Activated CD8-positive, alpha-beta memory T cell treated with anti-CD3 and anti-CD28 coated beads, Interleukin-2, amount 50 U/mL, for 24 hours (primary cell): ENCODE measurements around the gene MORF4L1.
"Not testable (repeated sequence)": the region's sequence is repeated elsewhere in the genome, so short reads cannot be mapped to it uniquely, and the experiment has no call there.

Experiments used
- DNase-seq: peaks from one replicate; pipeline ENCODE4 v3.0.0-alpha.2; 2020; ENCODE audit errors: extremely low read depth

The MORF4L1 gene

DNA sequence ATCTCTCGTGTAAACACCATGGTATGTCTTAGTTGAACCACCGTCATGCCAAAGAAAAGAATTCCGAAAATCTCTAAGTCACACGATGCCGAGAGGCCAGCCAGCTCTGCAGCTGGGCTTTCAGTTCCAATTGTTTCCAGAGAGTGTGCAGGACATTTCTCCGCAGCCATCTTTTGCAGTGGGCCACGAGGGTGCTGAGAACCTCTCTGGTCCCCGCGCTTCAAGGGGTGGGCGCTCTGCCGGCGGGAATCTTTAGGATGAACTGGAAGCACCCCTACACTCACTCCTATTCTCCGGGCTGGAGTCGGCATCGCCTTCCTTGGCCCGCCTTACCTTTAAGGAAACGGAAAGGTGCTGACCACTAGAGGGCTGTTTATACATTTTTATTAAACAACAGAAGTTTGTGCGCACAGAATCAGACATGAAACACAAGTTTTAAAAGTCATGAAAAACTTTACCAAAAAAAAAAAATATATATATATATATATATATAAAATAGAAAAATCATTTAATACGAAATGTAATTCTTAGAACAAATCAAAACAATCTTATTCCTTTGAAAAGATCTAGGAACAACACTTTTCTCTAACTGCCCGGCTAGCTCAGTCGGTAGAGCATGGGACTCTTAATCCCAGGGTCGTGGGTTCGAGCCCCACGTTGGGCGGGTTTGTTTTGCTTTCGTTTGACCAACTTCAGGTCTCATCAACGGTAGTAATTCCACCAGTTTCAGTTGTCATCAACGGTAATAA lies 12.5 kb upstream of the MORF4L1 start:
- DNase-seq, result peak; percentile 57

DNA sequence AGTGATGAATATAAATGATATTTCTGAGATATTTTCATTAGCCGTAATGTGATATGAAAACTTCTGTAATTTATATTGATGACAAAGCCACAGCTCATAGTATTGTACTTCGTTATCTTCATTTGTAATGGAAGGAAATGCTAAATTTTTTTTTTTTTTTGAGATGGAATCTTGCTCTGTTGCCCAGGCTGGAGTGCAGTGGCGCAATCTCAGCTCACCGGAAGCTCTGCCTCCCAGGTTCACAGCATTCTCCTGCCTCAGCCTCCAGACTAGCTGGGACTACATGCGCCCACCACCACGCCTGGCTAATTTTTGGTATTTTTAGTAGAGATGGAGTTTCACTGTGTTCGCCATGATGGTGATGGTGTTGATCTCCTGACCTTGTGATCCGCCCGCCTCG lies 7.1 kb upstream of the MORF4L1 start:
- not testable (repeated sequence) for DNase-seq

DNA sequence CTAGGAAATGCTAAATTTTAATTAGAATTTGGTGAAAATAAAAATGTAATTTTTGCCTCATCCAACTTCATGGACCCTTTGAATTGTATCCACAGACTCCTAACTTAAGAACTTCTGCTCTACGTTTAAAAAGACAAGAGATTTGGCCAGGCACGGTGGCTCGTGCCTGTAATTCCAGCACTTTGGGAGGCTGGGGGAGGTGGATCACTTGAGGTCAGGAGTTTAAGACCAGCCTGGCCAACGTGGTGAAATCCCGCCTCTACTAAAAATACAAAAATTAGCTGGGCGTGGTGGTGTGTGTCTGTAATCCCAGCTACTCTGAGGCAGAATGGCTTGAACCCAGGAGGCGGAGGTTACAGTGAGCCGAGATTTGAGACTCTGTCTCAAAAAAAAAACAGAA lies 6.7 kb upstream of the MORF4L1 start:
- DNase-seq, result not testable (repeated sequence)

DNA sequence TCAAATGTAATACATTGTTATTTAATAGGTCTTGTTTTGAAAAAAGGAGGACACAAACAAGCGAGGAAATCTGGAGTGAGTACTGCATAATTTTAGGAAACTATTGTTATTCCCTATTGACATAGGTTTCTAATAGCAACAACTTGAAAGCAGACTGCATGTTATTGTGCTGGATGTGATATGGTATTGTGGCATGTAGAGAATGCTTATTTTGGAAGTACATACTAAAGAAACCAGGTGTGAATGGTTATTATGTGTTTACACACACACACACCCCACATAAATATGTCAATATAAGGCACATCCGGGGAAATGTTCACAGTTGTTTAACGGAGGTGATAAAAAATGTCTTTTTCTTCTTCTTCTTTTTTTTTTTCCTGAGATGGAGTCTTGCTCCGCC lies 5.9 kb upstream of the MORF4L1 start:
- no peak for DNase-seq

DNA sequence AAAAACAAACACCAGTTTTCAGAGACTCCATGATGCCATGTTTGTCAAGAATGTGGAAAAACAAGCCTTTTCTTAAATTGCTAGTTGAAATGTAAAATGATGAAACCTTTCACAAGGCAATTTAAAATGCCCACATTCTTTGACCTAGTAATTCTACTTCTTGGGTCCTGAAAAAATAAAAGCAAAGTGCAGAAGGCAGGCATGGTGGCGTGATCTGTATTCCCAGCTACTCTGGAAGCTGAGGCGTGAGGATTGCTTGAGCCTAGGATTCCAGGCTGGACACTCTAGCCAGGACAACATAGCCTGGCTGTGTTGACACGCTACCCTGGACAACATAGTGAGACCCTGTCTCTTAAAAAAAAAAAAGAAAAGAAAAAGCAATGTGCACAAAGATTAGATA lies 4.3 kb upstream of the MORF4L1 start:
- DNase-seq, result no peak

DNA sequence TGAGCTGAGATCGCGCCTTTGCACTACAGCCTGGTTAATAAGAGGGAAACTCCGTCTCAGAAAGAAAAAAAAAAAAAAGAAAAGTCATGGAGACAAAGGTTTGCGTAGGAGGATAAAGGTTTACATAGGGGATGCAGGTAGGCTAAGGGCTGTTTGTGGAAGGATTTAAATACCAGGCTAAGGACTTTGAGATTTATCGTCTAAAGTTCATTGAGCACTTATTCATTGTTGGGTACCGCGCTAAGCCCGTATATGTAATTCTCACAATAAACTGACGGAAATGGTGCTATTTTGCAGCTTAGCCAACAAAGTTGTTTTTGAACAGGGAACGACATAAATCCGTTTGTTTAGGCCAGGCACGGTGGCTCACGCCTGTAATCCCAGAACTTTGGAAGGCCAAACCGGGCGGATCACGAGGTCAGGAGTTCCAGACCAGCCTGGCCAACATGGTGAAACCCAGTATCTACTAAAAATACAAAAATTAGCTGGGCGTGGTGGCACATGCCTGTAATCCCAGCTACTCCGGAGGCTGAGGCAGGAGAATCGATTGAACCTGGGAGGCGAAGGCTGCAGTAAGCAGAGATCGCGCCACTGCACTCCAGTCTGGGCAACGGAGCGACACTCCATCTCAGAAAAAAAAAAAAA lies 1.1 kb upstream of the MORF4L1 start:
- DNase-seq, result not testable (repeated sequence)

DNA sequence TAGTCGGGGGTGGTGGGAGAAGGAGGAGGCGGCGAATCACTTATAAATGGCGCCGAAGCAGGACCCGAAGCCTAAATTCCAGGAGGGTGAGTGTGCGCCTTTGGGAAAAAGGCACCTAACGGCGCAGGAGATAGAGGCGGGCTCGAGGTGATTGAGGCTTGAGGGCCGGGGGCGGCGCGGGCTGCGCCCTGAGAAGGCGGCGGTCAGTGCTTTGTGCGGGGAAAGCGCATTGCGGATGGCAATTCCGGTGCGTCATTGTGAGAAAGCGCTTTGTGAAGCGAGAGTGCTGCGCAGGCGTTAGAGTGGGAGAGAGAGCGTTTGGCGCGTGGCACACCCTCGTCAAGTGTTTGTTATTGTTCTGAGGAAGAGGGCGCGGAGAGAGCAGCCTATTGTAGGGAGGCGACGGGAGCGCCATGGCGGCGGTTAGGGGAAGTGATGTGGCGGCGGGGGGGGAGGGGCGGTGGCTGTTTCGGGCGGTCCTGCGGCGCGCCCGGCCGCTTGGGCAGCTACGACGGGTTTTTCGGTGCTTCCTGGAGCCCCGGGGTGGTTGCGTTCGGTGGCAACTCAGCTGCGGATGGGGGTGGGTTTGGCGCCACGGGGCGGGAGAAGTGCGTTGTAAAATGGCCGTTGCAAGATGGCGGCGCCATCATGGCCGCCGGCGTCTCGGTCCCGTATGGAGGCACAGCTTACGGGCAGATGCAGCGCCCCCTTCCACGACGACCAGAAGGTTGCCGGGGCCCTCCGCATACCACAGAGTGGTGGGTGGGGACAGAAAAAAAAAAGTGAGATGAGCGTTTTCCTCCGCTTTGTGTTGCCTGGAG lies 492 bp downstream of the MORF4L1 start:
- peak; percentile 79 for DNase-seq

DNA sequence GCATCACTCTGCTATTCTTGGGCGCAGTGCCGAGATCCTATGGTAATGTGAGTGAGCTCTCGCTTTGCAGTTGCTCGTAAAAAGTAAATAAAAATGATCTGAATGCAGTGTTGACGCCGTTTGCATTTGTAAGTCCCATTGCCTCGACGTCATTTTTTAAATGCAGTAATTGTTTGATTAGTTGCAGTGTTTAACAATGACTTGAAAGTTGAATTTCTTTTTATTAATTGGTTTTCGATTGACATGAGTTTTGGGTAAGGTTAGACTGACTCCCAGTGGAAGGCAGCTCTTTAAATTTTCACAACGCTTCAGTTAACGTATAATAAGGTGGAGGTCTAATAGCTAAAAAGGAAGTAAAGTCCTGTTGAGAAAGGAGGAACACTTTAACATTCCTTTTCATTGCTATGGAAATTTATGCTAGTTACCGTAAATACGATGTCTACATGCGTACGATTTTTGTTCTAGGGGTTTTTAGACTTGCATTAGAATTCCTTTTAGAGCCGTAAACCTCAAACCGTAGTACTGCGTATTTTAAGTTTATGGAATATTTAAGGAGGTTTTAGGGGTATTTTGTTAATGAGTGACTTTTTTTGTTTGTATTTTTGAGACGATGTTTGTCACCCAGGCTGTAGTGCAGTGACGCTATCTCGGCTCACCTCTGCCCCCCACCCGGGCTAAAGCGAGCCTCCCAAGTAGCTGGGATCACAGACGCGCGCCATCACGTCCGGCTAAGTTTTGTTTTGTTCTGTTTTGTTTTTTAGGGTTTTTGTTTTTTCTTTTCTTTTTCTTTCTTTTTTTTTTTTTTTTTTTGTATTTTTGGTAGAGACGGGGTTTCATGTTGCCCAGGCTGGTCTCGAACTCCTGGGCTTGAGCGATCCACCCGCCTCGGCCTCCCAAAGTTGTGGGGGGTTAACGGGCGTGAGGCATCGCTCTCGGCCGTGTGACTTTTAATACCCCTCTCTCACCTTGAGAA lies 1.4 kb downstream of the MORF4L1 start:
- no peak for DNase-seq

DNA sequence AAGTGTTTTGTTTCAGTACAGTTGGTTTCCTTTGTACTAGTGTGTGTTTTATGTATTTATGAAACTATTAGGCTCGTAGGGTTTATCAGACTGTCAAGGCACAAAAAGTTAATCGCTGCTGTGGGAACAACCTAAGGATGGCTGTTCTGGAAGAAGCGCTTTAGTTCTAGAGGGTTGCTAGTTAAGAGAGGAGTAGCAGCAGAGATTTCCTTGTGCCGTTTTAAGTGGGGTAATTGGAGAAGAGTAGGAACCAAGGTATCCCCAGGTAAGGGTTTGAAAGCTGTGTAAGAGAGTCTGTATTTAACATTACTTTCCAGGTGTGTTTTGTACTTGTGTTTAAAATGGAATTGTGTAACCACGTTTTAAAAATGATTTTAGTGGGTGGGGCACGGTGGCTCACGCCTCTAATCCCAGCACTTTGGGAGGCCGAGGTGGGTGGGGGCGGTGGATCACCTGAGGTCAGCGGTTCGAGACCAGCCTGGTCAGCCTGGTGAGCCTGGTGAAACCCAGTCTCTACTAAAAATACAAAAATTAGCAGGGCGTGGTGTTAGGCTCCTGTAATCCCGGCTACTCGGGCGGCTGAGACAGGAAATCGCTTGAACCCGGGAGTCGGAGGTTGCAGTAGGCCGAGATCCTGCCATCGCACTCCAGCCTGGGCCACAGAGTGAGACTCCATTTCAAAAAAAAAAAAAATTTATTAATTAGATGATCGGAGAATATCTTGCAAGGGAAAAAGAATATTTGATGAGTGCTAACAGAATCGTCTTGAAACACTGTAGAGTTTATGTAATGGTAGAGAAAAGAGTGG lies 2.6 kb downstream of the MORF4L1 start:
- DNase-seq, result no peak

DNA sequence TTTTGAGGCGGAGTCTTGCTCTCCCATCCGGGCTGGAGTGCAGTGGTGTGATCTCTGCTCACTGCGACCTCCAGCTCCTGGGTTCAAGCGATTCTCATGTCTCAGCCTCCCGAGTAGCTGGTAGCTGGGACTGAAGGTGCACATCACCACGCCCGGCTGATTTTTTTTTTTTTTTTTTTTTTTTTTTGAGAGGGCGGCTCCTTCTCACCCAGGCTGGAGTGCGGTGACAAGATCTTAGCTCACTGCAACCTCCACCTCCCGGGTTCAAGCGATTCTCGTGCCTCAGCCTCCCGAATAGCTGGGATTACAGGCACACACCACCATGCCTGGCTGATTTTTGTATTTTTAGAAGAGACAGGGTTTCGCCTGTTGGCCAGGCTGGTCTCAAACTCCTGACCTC lies 4.3 kb downstream of the MORF4L1 start:
- not testable (repeated sequence) for DNase-seq

DNA sequence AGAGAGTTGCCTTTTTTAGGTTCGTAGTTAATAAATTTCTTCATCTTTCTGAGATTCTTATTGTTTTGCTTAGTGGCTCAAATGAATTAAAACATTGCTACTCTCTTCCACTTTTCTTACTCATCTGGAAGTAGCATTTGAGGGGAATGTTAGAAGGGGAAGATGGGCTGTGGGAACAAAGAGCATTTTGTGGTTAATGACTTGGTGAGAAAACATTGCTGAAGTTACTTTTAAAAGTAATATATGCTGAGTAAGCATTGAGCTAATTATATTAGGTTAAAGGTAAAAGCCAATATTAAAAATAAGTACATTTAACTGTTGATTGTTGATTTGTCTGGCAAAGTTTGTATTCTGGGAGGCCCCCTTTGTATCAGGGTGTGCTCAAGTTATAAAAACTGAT lies 5.7 kb downstream of the MORF4L1 start:
- DNase-seq, result no peak

DNA sequence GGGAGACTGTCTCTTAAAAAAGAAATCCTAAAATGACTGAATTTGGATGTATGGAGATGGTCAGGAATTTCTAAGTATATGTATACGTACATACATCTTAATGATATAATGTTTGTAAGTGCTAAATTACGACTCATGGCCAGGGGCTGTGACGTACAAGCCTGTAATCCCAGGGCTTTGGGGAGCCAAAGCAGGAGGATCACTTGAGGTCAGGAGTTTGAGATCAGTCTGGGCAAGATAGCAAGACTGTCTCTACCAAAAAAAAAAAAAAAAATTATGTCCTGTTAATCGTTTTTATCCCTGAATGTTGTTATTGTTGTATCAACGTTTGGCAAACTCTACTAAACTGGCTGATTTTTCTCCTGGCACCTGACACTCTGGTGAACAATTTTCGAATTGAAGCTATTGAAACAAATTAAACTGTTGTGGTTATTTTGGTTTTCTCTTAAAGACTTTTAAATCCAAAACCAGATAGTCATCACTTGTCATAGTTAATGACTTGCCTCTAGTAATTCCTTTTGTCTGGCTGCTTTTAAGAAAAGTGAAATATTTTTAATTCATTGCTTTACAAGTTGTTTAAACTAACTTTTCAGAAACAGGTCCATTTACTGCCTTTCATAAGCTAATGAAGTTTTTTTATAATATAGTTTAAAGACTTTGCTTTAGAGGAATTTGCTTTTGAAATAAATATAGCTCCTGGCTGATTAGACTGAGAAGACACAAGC lies 7.0 kb downstream of the MORF4L1 start:
- no peak for DNase-seq

DNA sequence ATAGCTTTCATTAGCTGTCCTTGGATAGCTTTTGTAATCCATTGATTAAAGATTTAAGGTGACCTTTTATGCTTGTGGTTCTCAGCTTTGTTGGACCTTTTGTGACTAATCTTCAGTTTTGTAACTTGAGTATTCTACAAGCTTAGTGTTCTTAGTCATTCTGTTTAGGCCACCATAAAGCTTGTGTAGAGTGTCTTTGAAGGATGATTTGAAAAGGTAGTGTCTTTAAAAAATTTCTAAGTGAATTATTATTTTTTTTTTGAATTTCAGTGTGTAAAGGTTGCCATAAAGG lies 7.5 kb downstream of the MORF4L1 start:
- no peak for DNase-seq

DNA sequence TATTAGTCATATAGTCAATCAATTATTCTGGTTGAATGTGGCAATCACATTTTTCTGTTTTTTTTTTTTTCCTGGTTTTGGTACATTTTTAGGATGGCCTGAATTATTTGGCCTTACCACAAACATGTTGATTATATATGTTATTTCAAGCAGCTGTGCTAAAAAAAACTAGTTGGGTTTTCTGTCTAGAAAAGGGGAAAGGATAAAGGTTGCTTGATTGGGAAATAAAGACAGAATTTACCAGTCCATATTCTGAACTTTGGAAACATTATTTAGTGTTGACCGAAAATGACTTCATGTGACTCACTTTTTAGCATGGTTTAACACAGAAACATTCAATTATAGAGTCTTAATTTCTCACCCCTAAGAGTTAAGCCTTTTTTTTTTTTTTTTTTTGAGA lies 8.1 kb downstream of the MORF4L1 start:
- no peak for DNase-seq

DNA sequence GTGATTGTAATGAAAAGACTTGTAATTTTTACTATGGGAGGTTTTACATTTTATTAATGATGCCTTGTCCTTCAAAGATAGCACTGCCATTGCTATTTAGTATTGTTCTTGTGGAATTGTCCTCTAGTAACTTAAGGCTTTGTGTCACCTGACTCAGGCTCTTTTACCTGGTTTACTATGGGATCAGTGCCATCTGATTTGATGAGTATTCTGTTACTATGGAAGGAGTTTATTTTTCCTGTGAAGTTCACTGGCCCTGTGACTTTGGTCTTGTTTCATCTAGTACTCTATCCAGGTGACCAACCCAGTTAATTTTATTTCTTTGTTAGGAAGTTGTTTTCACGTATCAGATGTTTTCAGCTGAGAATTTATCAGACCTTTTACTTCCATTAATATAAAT lies 9.0 kb downstream of the MORF4L1 start:
- DNase-seq, result no peak

DNA sequence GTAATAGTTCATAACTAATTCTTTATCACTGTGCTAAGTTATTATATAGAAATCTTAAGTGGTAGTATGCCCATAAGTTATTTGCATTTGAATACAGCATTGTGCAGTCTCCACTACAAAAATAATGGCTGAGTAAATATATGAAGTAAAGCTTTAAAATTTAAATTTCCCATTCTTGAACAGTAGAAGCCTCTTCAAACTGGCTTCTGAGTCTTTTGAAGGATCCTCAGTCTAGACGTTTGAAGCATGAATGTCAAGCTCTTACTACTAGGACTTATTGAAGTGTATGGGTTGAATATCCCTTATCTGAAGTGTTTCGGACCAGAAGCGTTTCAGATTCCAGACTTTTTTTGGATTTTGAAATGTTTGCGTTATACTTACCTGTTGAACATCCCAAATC lies 16.3 kb downstream of the MORF4L1 start:
- no peak for DNase-seq

DNA sequence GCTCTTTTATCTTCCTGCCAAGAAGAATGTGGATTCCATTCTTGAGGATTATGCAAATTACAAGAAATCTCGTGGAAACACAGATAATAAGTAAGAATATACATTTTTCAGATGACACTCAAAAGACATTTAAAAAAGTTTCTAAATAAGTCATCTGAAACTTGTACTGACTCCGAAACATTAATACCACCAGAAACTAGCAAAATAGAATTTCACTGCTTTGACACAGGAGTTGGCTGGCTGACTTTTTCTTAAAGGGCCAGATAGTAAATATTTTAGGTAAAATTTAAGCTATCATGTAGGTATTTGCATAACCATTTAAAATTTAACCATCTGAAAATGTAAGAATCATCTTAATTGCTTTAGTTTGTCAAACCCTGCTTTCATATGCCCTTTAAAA lies 20.8 kb downstream of the MORF4L1 start:
- DNase-seq, result no peak

DNA sequence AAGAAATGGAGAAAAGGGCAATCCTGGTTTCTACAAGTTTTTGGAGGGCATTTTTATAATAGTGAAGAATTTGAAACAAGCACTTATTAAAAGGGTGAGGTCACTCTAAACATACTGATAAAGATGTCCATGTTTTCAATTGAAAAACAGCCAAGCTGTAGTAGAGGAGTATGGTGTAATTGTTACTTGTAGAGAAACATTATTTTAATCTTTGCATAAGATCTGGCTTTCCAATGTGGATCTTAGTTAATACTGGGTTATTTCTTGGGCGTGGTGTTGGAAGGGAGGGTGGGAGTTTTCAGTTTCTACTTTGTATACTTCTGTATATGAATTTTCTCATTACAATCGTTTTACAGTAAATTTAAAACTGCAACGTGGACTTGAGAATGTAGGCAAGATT lies 22.8 kb downstream of the MORF4L1 start:
- DNase-seq, result no peak

DNA sequence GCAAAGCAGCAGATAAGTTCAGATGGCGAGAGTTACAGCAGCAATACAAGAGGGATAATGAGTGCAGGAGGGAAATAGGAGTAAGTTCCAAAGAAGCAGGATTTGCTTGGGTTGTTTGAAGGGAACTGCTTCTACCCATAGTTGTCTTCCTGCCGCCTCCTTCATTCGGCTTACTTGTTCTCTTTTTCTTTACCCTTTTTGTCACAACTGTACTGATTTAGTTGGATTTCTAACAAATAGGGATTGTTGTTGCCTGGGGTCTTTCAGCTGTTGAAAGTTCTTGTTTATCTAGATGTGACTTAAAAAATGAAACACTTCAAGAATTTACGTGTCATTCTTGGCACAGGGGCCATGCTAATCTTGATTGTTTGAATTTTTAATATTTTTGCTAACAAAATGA lies 25.9 kb downstream of the MORF4L1 start:
- no peak for DNase-seq

DNA sequence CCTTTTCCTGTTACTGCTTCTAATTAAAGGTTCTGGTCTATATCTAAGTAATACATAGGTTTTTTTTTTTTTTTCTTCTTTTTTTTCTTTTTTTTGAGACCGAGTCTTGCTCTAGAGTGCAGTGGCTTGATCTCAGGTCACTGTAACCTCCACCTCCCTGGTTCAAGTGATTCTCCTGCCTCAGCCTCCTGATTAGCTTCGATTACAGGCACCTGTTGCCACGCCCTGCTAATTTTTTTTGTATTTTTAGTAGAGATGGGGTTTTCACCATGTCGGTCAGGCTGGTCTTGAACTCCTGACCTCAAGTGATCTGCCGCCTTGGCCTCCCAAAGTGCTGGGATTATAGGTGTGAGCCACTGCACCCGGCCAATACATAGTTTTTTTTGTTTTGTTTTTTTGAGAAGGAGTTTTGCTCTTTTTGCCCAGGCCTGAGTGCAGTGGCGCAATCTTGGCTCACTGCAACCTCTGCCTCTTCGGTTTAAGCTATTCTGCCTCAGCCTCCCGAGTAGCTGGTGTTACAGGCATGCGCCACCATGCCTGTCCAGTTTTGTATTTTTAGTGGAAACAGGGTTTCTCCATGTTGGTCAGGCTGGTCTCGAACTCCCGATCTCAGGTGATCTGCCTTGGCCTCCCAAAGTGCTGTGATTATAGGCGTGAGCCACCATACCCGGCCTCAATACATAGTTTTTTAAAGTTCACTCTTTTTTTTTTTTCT lies 28.3 kb downstream of the MORF4L1 start:
- not testable (repeated sequence) for DNase-seq
